ENCODE data around the gene STYK1.
A peak's percentile ranks its signal among the peaks of the same experiment; 100 is the strongest.

The STYK1 gene, protein sequence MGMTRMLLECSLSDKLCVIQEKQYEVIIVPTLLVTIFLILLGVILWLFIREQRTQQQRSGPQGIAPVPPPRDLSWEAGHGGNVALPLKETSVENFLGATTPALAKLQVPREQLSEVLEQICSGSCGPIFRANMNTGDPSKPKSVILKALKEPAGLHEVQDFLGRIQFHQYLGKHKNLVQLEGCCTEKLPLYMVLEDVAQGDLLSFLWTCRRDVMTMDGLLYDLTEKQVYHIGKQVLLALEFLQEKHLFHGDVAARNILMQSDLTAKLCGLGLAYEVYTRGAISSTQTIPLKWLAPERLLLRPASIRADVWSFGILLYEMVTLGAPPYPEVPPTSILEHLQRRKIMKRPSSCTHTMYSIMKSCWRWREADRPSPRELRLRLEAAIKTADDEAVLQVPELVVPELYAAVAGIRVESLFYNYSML

DNA sequence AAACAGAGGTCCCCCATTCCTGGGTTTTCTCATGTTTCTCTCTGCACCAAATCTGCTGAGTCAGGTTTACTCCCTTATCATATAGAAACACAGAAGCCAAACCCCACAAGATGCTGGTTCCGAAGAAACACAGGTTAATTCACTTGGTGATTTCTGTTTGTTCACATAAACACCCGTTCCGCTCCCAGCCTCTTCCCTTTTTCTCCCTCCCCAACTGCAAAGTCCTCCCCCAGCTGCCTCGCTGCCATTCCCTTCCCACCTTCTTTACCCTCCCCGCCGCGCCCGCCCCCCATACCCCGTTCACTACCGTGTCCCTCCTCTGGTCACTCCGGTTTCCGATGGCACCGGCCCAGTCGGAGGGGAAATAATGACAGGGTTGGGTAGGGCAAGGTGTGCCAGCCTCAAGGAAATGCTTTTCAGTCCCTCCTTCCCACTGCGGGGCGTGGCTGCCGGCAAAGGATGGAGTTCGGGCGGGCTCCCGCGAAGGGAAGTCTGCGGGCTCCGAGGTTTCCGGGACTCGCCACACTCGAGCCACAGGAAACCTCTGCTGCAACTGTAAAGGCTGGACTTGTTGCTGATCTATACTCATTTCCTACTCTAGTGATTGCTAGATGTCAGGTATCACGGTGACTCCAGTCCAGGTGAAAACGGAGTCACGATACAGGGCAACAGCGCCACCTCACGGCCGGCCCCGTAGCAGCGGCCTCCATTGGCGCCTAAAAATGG is at the start of gene STYK1:
Gene STYK1, minus strand, starts transcription at position 394 of the 726 bp plus-strand sequence. CDS start 39,434 bp downstream, outside the sequence.
- peak; percentile 68 for DNase-seq (ENCODE audit: low read depth, low spot score)

DNA sequence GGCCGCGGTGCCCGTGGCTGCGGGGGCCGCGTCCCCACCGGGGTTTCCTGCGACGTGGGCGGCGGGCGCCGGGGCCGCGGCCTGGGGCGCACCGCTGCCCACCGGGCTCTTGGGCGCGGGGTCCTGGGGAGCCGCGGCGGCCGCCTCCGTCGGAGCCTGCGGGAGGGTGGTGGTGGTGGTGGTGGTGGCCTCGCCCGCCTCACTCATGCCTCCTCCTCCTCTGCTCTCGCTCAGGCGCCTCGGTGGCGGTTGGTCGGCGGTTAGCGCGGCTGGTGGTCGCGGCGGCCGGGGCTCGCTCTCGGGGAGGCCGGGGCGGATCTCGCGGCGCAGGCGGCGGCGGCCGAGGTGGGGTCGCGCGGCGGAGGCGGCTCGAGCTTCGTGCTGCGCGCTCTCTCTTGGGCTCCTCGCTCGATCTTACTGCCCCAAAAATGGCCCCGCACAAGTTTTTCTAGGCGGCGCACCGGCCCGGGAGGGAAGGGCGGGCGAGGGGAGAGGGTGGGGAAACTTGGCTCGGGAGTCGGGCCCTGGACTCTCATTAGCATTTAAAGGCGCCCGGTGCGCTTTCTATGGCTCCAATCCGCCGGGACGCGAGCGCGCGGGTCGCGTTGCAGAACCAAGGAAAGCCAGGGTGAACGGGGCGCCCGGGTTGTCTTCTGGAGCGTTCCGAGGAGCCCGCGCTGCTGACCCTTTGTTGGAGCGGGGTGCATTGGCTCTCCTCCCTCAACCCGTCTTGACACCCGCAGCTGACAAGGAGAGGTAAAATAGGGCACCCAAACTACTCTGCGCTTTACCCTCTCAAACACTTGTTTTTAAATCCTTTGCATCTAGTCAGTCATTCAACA is 49.3 kb upstream of the STYK1 start, which contains the start of gene YBX3:
Gene YBX3, minus strand, starts transcription at position 419 of the 842 bp plus-strand sequence. Its CDS starts 212 bp downstream, at position 207.
- DNase-seq (ENCODE audit: low read depth, low spot score) = peak; percentile 20

DNA sequence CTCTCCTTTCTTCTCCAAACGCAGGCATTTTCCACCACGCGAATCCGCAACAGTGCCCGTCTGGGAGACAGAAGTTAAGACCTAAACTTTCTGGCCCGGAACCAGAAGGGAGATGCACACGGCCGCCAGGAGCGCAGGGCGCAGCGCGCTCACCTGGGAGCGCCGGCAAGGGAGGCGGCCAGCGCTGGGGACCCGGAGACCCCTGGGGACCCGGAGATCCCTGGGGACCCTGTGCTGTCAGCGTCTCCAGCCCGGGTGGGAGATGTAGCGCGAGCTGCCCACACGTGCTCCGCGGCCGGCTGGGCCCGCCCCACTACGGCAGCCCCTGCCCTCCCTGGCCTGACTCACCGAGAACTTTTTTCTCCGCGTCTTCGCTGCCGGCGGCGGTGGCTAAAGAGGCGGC is 48.7 kb upstream of the STYK1 start:
- no peak for DNase-seq (ENCODE audit: low read depth, low spot score)

DNA sequence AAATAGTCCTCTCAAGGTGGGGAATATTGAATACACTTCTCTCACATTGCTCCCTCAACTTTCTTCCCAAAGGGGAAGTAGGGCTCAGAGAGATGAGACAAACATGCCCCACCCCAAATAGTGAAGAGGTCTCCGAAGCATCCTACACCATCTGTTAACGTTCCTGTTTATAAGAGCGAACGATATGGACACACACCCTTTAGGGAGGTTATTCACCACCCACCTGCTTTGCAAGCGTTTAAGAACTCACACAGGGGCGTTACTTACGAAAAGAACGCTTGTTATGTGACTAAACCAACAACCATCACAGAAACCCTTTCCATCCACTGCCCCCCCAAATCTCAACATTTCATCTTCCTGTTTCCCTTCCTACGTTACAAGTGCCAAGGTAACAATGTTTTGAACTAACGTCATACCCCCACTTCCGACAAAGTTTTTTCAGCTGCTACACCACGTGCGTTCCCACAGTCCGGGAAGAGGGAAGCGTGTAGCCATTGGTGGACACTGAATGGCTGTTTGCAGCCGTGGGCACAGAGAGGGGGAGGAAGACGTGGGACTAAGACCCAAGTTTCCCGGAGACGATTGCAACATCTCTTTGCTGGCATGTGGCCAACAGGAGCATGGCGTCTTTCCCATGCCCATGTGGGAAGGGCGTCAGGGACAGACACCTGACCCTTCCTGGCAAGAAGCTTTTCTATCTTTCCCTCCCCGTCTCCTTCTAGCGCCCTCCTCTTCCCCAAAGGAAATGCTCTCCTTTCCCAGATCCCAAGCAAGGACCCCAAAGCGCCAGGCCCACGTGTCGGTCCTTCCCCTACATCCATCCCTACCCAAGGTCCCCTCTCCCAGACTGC is 48.0 kb upstream of the STYK1 start:
- peak; percentile 35 for DNase-seq (ENCODE audit: low read depth, low spot score)

DNA sequence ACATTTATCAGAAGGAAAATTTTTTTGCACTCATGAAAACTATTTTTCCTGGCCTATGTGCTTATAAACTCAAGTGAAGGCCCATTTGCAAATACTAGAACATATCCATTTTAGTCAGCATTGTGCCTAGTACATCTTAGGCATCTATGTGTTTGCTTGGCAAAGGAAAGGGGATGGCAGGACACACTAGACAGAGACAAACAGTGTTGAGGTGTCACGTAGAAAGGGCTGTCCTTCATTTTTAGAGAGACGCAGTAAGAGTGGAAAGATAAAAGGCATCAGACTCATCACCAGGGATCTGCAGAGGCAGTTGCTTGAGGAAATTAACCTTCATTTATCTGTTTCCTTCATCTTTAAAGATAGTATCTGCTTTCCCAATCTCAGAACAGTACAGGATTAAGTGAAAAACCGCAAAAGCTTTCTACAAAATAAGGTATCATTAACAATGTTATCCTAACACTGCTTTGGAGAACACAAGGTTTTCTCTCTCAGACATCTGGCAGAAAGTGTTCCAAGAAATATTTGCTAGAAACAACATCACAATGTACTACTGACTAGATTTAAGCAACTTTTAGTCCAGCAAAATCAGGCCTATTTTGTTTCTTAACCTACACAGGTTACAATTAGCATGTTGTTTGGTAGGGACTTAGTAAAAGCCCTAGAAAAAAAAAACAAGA is 47.3 kb upstream of the STYK1 start:
- DNase-seq (ENCODE audit: low read depth, low spot score) = no peak

DNA sequence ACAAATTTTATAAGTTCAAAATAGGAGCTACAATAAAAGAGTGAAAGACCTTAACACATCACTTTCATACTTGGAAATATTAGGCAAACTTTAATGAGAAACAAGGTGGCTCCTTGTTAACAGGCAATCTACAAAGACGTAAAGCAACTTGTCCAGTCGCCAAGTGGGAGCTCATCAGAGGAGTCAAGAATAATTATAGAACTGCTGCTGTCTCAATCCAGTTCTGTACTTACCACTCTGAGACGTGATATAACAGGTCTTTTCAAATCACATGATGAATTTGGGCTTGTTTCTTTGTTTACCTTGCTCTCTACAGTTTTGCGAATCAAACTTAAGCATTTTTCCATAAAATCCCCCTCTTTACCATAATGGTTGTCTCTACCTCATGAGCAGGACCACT is 45.6 kb upstream of the STYK1 start:
- no peak for DNase-seq (ENCODE audit: low read depth, low spot score)

DNA sequence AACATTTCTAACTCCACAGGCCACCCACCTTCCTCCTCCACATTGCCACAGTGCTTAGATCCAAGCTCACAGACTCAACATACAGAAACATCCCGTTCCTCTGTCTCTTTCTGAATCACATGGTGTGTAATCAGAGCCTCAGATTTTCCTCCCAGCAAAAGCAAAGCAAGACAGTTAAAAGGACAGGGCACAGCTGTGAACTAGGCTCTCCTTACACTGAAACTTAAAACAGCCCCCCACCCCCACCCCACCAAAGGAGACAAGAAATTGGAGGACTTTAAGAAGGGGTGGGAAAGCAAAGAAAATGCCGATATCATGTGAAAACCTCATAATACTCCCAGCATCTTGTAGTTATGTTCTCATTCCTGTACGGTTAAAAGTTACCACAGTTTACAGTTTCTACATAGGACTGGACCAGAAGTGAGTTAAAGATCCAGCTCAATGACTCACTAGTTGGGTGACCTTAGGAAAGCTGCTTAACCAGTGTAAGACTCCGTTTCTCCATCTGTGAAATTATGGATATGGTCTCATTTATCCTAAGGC is 44.5 kb upstream of the STYK1 start:
- DNase-seq (ENCODE audit: low read depth, low spot score) = no peak

DNA sequence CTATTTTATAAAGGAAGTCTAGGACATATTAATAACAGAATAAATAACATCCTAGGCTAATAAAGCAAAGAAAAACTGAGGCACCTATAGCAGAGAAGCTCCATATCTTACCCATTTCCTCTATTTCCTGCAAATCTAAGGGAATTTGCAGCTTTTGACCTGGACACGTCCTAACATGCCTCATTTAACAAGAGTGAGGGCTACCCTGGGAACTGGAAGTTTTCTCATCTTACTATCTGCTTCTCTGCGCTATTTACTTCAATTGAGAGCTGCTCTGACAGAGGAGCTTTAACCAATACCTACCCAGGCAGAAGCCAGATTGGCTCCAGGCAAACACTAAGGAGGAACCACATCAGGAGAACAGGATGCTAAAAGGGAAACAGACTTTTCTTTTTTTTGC is 43.6 kb upstream of the STYK1 start:
- DNase-seq (ENCODE audit: low read depth, low spot score) = no peak

DNA sequence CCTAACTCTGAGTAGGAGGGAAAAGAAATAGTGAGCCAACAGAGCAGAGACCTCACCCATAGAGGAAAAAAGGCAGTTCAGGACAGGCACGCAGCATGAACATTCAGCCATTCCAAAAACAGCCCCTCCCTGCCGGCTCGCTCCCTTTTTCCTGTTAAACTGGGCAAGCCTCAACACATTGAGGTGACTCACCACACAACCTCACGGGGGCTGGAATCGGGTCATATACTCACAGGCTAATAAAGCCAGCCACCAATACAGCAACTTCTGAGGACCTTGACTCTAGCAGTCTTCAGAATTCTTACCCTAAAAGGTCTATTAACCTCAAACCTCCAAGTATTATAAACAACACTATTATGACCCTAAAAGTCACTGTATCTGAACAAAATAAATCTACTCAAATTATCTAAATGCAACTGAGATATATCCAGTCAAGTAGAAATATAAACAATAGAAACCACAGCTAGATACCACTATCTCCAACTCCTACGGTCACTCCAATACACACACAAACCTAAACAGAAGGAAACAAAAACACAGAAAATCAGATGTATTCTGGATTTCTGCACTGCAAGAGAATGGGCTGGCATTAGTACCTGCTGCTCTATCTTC is 43.0 kb upstream of the STYK1 start:
- no peak for DNase-seq (ENCODE audit: low read depth, low spot score)

DNA sequence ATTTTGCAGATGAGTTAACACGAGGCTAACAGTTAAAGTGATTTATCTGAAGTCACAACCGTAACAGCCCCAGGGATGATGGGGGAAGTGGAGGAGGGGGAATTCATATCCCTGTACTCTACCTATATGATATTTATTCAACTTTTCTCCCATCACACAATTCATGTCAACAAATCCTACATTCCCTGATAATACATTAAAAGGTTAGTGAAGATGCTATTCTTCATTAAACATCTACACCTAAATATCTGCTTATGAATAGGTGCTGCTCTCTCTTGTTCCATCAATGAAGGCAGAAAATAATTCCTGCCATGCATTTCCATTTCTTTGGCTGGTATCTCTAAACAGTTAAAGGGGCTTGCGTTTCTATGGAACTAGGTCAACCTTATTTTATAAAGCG is 42.4 kb upstream of the STYK1 start:
- no peak for DNase-seq (ENCODE audit: low read depth, low spot score)

DNA sequence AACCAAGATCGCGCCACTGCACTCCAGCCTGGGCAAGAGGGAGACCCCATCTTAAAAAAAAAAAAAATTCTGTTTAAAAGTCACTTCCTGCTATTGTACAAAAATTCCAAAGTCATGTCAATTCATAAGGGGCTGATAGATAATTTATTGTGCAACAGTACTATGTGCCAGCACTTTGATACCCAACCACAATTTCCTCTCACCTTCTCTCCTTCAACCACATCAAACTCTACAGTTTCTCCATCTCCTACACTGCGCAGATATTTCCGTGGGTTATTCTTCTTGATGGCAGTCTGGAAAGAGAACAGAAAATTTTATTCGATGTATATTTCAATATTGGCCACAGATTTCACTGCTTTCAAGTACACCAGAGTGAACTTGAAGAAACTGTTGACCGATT is 41.6 kb upstream of the STYK1 start:
- no peak for DNase-seq (ENCODE audit: low read depth, low spot score)

DNA sequence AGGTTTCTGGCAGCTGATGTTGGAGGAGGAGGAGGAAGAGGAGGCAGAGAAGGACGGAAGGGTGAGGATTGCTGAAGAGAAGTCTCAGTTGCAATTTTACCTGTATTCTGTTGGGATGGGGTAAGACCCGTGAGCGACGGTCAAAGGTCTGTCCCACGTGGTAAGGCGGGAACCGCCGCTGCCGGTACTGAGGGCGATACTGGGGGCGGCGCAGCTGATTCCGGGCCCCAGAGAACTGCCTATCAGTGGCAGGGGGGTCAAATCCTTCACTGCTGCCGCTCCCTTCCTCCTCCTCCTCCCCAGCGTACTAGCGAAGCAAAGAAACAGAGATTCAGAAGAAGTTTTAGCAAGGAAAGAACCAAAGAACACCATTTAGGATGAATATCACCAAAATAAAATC is 36.0 kb upstream of the STYK1 start:
- no peak for DNase-seq (ENCODE audit: low read depth, low spot score)

DNA sequence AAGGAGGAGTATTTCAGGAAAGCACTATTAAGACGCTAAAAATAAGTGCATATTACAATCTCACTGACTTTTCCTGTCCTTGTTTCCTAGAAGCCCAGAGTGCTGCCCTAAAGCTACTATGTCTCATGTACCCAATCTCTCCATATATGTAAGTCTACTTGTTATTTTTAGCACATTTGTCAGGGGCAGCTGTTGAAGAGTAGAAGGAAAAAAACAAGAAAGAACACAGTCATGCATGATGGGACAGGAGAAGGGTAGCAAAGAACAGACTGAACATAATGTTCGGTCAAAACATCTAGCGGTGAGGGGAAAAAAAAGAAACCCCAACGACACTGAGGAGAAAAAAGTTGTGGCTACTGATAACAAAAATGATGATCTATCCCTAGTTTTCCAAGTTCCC is 35.0 kb upstream of the STYK1 start:
- DNase-seq (ENCODE audit: low read depth, low spot score) = no peak

DNA sequence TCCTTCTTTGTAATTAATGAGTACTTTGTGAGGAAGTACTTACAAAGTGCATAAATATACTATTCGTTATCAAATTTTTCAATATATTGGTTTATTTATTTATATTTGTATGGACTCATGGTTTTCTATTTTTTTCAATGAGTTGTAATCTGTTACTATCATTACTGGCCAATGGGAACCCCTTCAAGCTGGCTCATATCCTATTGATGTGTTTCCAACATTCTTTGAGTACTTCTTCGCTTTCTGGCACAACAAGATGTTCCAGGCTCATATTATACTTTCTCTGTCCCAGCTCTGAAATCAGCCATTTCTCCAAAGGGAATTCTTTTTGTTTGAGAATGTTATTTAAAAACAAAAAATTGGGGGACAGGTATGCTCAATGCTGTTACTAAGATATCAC is 31.8 kb upstream of the STYK1 start:
- no peak for DNase-seq (ENCODE audit: low read depth, low spot score)

DNA sequence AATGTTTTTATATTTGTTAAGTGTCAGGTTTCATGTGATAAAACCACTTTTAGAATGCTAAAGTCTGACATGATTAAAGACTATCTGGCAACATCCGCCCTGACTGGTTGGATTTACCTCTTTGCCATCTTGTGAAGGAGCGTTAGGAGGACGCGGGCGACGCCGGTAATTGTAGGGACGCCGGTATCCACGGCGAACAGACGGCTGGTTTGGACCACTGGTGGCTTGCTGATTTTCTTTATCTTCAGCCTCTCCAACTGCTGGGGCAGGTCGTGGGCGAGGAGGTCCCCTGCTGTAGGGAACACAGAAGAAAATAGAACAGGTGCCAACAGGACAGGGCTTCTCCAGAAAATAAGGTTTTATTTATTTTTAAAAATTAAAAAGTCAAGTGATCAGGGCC is 28.0 kb upstream of the STYK1 start:
- no peak for DNase-seq (ENCODE audit: low read depth, low spot score)

DNA sequence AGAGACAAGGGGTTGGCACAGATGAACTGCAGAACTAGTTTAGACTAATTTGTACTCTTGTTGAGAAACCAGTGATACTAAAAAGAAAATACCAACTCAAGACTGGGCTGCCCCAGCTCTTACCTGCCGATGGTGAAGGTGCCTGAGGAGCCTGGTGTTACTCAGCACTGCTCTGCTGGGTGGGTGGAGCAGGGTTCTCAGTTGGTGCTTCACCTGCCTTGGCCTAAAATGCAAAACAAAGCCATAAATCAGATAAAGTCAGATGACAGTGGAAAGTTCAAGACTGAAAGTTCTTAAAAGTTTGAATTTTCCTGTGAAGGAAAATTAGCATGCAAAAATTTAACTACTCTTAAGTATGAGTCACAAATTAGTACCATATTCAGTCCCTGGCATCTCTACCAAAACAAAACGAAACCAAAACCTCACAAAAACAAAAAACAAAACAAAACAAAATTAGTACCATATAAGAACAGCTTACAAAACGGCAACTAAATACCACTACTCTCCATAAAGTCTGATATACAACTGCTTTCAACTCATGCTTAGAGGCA is 27.4 kb upstream of the STYK1 start:
- no peak for DNase-seq (ENCODE audit: low read depth, low spot score)

DNA sequence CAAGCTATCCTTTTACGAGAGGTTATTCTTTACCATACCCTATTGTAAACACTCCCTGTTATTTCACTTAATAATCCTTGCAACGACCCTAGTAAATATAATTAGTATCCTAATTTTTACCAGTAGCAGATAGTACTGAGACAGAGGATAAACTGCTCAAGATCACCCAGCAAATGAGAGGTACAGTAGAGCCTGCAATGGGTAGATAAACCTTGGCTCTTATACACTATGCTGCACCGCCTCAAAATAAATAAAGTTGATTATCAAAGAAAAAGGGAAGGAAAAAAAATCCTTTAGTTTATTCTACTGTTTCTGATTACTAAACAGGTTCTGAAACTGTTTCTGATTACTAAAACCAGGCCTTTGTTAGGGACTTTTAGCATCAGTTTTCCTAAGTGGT is 26.7 kb upstream of the STYK1 start:
- DNase-seq (ENCODE audit: low read depth, low spot score) = no peak

DNA sequence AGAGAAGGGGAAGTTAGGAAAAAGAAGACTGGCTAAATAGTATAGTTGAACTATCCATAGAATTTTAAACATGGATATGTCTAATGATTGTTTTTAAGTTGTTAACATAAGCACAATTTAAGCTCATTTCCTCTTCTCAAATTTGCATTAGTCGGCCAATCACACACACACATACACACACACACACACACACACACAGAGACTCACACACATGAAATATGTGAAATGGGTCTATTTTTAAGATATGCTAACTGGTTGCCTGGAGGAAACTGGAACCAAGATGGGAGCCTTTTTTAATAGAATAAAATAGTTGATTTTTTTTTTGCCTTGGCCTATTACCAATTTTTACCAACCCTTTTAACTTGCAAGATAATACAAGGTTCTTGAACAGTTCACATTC is 24.0 kb upstream of the STYK1 start:
- no peak for DNase-seq (ENCODE audit: low read depth, low spot score)

DNA sequence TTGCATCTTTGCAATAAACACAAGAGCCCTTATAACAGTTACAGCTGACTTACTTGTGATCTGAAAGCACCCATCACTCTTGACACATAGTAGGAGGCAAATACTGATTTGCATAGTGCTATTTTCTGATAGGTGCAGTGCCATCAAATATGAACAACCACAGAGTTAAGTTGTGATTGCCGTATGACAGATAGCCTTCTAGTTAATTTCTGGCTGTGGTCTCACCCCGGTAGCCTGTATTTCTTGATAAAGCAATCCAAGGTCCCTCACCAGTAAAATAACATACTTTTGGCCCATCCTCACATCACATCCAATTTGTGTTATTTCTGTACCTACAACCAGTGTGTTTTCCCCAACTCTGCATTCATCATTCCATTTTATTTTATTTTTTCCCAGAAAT is 23.3 kb upstream of the STYK1 start:
- DNase-seq (ENCODE audit: low read depth, low spot score) = no peak

DNA sequence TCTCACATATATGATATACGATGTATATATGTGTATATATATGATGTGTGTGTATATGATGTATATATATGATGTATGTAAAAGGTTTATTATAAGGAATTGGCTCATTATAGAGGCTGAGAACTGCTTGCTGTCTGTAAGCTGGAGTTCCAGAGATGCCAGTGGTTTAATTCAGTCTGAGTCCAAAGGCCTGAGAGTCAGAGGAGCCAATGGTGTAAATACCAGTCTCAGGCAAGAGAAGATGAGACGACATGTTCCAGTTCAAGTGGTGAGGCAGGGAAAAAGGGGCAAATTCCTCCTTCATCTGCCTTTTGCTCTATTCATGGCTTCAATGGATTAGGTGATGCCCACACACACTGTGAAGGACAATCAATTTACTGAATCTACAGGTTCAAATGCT is 17.1 kb upstream of the STYK1 start:
- DNase-seq (ENCODE audit: low read depth, low spot score) = no peak

All from iPS DF 19.7 (cell line).